GM21786 (cell line): ENCODE results near the gene PWWP2B.
"Not testable (repeated sequence)": the region's sequence is repeated elsewhere in the genome, so short reads cannot be mapped to it uniquely, and the experiment has no call there.

Source experiments
- ATAC-seq: cut with Tn5 transposase; IDR thresholded peaks from one replicate; pipeline ENCODE4 v1.9.1; 2021; ENCODE audit not compliant: unreplicated experiment

The PWWP2B gene

GRCh38 chr10:132397036-132397541 lies at the start of gene PWWP2B:
Gene PWWP2B, plus strand, starts transcription at chr10:132397200. Its CDS starts 27 bp downstream, at chr10:132397227.
- ATAC-seq = peak; percentile 38

DNA sequence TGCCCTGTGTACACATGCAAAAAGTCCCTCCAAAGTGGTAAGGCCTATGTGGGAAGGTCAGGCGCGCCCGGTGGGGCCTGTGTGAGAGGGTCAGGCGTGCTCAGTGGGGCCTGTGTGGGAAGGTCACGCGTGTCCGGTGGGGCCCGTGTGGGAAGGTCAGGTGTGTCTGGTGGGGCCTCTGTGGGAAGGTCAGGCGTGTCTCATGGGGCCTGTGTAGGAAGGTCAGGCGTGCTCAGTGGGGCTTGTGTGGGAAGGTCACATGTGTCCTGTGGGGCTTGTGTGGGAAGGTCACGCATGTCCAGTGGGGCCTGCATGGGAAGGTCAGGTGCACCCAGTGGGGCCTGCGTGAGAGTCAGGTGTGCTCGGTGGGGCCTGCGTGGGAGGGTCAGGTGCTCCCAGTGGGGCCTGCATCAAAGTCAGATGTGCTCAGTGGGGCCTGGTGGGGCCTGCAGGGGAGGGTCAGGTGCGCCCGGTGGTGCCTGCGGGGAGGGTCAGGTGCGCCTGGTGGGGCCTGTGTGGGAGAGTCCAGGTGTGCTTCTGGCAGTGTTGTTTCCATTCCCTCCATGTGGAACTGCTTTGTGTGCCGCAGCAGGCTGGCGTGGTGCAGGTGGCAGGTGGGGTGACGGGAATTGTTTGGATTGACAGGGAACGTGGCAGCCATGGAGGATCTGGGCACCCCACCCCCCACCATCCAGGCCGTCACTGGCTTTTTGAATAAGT lies 49.6 kb upstream of the PWWP2B start:
- ATAC-seq = no peak

DNA sequence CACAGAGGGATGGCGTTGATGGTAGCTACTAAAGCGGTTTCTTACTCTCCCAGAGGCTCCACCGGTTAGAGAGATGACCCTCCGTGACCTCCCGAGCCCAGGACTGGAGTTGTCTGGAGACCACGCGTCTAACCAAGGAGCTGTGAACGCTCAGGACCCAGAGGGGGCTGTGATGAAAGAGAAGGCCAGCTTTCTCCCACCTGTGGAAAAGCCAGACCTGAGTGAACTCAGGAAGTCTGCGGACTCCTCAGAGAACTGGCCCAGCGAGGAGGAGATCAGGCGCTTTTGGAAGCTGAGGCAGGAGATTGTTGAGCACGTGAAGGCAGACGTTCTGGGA lies 49.1 kb upstream of the PWWP2B start:
- no peak for ATAC-seq

- ATAC-seq = no peak
Measured at GRCh38 chr10:132349766-132350165, 47.2 kb upstream of the PWWP2B start.

DNA sequence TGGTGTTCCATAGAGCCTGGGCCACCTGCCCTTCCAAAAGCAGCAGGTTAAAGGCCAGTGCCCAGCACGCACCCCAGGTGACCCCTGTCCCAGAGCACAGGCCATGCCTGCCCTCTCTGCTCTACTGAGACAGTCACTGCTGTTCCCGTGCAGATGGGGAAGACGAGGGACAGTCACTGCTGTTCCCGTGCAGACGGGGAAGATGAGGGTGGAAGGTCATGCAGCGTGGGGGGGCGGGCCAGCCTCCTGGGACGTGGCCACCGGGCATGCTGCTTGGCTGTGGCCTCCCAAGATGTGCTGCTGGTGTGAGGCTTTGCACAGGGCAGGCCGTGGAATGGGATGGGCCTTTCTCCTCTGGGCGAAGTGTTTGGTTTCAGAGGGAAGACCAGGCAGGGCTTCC lies 46.6 kb upstream of the PWWP2B start:
- no peak for ATAC-seq

GRCh38 chr10:132350946-132351345 lies 46.1 kb upstream of the PWWP2B start:
- ATAC-seq = no peak

DNA sequence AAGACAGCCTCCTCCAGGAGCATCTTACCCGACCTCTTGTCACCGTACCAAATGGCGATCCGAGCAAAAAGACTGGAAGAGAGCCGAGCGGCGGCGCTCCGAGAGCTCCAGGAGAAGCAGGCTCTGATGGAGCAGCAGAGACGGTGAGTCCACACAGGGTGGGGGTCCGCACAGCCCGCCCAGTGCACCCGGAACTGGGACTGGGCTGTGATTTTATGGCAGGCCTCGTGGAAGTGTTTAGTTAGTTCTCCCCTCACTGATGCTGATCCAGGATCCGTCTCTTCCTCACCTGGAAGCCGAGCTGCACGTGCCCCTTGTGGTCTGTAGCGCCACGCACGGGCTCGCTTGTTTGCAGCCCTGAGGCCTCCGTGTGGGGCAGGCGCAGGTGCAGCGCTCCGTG lies 45.4 kb upstream of the PWWP2B start:
- ATAC-seq = no peak

DNA sequence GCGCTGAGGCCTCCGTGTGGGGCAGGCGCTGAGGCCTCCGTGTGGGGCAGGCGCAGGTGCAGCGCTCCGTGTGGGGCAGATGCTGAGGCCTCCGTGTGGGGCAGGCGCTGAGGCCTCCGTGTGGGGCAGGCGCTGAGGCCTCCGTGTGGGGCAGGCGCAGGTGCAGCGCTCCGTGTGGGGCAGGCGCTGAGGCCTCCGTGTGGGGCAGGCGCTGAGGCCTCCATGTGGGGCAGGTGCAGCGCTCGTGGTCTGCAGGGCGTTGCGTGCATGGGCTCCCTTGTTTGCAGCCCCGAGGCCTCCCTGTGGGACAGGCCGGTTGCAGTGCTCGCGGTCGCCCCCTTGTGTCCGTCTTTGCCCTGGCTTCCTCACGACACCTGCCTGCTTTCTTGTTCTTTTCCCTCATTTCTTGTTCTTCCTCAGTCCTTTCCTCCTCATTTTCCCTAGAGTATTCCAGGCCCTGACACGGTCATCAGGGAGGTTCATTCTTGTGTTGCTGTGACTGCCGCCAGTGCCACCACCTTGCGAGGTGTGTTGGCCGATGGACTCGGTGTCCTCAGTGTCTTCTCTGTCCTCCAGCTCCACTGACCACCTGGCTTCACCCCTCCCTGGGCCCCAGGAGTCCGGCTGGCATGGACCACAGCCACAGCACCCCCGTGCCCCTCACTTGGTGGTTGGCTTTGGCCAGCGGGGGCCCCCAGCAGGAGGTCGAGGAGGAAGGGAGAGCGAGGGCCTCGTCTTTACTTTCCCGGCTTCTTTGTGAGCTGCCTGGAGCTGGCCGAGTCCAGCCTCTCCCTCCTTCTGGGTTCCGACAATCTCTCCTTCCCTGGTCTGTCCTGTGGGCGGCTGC lies 44.3 kb upstream of the PWWP2B start:
- not testable (repeated sequence) for ATAC-seq

DNA sequence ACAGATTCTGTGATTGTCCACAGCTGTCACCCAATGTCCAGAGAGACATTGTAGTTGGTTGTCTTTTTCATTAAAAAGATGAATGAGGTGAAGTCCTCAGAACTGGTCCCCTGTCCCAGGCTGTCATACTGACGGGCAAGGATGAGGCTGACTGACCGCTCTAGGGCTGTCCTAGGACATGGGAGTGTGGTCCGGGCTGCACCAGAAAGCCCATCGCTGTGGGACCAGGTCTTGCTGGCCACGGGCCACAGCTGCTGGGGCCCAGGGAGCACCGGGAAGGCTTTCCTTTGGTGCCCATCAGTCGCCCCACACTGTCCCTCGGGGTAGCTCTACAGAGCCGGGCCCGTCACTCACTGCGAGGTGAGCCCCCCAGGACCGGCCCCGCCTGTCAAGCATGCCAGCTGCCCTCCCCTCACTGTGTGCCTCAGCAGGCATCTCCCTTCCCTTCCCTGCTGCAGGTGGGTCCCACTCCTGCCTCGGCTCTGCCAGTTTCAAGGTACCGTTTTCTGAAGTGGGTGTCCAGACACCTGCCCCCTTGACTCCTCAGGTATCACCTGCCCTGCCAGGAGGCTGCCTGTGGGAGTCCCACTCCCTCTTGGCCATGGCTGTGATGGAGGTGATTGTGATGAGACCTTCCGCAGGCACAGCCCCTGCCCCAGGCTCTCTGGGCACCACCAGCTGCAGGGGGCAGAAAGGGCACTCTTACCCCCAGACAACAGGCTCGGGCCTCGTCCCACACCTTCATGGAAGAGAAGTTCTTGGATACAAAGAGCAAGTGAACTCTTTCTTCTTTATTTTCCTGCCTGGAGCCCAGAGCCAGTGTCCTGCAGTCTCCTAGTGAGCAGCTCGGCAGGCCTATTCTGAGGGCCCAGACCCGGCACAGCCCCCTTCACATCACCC lies 43.3 kb upstream of the PWWP2B start:
- ATAC-seq = no peak

DNA sequence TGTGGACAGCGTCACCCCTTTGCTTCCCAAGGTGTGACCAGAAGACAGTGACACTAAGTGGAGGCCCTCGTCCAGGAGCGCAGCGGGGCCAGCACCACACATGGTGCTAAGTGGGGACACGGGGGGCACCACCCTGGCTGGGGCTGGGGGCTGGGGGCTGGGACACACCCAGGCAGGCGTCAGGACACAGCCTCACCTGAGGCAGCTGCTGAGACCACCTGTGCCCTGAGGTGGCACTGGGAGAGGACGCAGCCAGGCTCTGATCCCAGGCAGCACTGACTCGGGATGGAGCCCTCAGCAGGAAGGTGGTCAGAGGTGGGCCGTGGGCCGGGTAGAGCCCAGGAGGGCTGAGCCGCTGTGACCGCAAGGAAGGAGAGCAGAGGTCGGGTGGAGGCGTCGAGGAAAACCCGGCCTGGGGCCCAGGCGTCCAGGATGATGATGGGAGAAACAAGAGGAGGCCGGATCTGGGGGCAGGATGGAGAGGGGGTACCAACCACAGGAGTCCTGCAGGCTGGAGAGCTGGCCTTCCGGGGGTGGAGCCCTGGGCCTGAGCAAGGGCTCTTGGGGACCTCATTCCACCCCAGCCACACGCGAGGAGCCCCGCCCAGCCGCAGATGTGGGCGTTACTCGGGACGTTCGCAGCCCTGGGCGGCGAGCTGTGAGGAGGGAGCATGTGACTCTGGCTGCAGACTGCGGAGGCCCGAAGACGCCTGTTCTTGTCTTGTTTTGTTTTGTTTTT lies 42.5 kb upstream of the PWWP2B start:
- no peak for ATAC-seq

GRCh38 chr10:132355297-132355696 lies 41.7 kb upstream of the PWWP2B start:
- no peak for ATAC-seq

GRCh38 chr10:132355754-132356153 lies 41.2 kb upstream of the PWWP2B start:
- ATAC-seq = no peak

DNA sequence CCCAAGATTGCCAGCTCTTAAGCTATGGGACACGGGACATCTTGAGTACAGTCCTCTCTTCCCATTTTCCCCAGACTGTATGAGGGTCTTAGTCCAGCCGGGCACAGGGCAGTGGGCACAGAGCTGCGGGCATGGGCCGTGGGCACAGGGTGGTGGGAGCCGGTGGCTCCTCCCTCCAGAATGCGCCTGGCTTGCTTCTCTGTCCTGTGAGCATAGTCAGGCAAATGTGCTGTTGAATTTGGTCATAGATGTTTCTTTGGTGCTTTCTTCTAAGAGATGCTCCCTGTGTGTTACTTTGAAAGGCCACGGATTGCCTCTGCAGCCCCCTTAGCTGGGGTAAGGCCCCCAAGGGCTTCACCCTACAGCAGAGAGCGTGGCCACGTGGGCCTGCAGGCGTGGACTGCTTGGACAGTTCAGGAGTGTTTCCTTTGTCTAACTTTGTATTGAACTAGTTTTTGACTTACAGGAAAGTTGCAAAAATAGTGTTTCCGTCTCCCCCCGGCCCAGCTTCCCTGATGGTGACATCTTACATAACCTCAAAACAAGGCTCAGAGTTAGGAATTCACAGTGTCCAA lies 40.3 kb upstream of the PWWP2B start:
- ATAC-seq = no peak

GRCh38 chr10:132357286-132358058 lies 39.5 kb upstream of the PWWP2B start:
- no peak for ATAC-seq

DNA sequence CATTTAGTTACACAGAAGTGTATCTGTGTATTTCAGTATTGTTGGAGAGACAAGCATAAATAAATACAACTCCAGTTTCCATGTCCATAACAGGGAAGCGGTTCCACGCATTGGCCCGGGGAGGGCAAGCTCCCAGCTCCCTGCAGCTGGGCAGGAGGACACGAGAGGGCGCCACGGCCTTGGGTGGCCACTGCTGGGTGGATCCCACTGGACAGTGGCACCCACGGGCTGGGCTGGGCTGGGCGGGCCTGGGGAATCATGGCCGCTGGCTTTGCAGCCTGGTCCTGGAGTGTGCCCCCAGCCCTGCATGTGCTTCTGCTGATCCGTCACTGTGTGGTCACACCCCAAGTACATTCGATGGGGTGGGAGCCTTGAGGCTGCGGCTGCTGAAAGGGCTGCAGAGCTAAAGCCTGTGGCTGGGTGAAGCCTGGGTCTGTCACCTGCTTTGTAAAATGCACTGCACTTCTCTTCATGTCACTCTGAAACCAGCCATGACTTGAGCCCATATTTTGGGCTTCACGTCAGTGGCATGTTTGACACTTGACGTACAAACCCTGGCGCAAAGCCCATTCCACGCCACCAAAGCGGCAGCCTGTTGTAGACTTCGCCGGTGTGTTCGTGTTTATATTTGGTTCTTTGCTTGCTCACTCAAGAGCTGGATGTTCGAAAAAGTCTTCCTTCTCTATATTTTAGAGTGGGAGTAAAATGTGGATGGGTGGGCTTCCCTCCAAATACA lies 37.5 kb upstream of the PWWP2B start:
- no peak for ATAC-seq

DNA sequence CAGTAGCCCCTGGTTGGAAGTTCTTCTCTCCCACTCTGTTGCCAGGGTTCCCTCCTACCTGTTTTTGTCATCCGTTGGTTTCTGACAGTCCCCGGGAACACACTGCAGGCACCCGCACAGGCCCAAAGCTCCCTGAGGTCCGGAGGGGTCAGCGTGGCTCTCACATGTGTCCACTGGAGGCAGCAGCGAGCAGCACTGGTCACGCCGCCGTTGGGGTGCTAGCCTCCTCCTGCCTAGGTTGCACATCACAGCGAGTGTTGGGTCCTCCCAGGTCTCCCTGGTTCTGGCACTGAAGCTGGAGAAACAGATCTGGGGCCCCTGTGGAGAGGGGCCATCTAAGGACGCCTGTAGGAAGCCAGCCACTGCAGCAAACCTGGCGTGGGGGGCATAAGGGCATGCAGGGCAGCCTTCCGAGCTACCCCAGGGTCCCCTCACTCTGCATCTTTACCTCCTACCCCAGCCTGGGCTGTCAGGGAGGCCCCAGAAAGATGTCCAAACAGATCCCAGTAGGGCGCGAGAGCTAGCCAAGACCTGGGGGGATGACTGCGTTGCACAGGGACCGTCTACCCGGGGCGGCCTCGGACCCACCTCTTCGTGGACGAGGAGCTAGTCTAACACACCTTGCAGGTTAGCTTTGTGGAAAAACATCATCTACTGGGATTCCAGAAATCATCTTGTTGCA lies 36.1 kb upstream of the PWWP2B start:
- no peak for ATAC-seq

GRCh38 chr10:132361581-132362101 lies 35.4 kb upstream of the PWWP2B start:
- ATAC-seq = no peak

DNA sequence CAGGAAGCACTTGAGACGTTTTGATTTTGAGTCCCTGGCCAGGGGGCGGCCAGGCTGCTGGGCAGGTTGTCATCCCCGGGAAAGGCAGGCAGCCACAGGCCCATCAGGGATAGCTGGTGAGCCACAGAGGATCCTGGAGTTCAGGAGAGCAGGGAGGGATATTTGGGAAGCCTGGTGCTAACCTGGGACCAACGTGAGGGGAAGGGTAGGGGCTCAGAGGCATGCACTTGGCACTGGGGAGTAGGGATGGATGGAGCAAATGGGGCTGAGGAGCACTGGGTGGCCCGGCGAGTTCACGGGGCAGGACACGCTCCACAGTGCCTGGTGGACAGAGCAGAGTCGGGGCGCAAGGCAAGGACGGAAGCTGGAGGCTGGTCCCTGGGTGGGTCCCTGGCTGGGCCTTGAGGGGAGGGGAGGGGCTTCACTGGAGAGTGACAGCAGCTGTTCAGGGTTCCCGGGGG lies 34.8 kb upstream of the PWWP2B start:
- ATAC-seq = no peak
